HG03565 (cell line): ENCODE data around the gene LIPK.

ENCODE experiments used
- ATAC-seq: cut with Tn5 transposase; IDR thresholded peaks from one replicate; pipeline ENCODE4 v1.9.1; 2021; ENCODE audit warnings: mild to moderate bottlenecking, moderate library complexity; ENCODE audit not compliant: unreplicated experiment

The LIPK gene

DNA sequence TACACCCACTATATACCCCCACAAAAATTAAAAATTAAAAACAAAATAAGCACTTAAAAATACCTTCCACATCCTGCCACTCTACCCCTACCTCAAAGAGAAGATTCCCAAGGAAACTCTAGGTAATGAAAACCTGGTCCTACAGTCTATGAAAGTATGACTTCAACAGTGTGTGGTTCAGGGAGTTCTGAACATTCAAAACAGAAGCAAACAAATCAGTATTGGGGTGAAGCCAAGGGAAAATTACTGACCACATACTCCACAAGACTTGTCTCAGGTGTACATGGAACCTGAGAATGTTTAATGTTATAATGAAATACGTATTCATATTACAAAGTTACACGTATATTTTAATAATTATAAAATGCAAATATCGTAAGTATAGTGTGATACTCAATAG is 76.2 kb downstream of the LIPK start:
- ATAC-seq, result no peak

DNA sequence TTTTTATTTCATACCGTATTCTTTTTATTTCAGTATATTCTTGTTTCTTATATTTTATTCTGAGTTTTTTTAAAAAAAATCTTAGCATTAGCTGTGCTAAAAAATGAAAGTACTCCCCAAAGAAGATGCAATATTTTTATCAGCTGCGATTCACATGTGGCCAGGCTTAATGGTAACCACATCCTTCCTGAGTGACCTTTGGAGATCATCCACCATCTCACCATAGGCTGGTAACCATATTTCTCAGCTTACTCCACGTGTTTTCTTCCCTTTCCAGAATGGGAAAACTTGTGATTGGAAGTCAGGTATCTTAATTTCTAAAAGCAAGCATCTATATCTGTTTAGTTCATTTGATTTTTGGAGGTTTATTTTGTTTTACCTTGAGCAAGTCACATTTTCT is 77.7 kb downstream of the LIPK start:
- ATAC-seq, result no peak

DNA sequence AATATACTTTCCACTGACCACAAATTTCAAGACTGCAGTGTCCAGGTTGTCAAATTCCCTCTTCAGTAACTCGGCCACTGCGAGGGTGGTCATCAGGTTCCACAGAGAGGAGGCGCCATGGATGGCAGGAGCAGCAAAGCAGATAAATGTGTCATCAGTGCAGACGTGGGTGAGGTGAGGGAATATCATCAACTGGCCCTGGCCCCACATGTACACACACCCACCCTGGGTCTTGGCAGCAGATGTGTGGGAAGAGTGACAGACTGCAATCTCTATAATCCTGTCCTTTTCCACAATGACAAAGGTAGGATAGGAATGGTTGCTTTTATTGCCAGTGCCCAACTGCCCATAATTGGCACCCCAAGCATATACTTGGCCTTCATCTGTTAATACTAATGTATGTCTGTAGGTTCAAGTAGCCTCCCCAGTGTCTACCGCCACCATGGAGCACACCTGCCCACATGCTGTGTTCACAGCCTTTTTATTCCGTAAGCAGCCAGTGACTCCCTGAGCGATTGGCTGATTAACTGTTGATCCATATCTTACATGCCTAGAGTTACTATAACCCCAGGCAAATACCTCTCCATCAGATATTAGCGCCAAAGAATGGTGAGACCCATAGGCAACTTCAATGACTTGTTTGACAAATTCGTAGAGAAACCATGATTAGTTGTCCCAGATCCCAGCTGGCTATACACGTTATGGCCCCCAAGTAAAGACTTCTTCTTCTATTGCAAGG is 80.2 kb downstream of the LIPK start:
- ATAC-seq, result no peak

DNA sequence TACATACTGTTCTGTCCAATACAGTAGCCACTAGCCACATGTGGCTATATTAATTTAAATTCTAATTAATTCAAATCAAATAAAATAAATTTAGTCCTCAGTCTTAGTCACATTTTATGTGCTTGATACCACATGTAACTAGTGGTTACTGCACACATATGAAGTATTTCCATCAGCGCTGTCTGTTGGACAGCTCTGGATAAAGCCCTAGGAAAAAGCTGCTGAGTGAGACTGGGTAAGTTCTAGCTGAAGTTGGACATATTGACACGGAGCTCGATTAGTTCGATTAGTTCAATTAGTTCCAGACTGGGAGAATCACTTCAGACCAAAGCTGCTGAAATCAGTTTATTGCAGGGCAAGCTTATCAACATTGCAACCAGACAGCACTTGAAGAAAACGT is 81.4 kb downstream of the LIPK start:
- ATAC-seq, result no peak

DNA sequence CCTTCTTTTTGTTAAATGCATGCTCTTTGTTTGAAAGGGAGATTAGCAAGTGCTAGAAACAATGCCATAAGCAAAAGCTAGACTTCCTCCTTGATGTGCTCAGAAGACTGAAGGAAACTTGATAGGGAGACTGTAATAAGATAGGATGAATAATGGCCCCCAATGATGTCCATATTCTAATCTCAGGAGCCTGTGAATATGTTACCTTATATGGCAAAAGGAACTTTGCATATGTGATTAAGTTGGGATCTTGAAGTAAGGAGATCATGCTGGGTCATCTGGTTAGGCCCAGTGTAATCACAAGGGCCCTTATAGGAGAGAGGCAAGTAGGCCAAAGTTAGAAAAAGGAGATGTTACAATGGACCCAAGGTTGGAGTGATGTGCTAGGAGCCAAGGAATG is 82.9 kb downstream of the LIPK start:
- ATAC-seq, result no peak

DNA sequence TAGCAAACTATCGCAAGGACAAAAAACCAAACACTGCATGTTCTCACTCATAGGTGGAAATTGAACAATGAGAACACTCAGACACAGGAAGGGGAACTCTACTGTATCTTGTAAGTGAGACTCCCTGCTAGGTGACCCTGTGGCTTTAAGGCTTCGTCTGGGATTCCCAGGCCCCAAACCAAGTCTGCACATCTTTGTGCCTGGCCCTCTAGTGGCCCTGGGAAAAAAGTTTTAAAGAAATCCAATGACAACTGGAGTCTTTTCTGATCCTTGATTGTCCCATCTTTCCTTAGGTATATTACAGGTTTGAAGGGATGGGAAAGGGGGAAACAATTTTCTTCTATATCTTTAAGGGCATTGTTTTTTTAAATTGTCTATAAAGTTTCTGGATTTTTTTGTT is 85.9 kb downstream of the LIPK start:
- no peak for ATAC-seq

DNA sequence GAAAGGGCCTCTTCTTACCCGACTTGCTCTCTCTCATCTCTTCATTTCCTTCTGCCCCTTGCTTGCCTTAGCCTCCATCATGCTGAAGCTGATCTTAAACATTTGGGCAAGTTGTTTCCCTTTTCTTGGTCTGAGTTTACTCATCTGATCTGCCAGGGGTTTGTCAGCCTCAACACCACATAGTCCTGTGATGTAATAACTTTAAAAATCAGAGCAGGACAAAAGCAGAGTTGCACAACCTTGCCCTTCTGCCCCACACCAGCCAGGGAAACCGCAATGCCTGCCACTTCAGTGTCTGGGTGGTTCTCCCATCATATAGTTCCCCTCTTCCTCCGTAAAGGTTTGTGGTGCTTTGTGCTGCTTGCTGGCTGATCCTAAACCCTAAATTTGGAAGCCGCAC is 86.6 kb downstream of the LIPK start:
- no peak for ATAC-seq

DNA sequence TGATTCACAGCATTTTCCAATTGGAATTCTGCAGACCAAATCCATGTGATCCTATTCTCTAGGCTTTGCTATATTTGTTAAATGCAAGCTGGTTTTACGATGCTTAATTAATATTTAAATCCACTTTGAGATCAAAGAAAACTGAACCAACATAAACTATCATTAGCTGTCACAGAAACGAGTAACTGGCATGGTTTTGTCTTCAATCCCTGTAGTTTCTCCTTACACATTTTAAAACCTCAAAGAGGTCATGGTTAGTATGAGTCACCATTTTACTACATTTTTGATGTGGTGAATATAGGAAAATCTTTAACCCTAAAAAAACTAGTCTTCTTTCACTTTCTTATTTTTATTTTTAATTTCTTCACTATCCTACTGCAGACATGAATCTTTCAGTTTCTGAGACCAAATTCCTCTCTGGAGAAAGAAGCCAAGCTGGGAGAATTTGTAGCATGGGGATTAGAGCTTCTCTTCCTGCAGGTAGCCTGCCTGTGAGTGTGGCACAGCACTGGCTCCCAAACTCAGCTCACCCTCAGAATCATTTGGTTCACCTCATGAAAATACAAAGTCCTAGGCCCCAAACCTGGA is 87.8 kb downstream of the LIPK start:
- no peak for ATAC-seq

DNA sequence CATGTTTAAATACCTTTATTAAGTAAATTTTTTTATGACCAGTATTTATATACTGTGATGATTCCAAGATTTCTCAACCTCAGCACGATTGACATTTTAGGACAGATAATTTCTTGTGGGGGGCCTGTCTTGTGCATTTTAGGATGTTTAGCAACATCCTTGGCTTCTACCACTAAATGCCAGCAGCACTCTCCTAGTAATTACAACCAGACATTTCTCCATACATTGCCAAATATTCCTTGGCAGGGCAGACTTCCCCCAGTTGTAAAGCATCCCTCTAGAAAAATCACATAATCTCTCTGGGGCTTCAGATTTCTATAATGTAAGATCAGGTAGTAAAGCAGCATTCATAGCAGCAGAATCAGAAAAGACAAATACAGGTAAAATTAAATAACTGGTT is 88.7 kb downstream of the LIPK start:
- ATAC-seq, result no peak

DNA sequence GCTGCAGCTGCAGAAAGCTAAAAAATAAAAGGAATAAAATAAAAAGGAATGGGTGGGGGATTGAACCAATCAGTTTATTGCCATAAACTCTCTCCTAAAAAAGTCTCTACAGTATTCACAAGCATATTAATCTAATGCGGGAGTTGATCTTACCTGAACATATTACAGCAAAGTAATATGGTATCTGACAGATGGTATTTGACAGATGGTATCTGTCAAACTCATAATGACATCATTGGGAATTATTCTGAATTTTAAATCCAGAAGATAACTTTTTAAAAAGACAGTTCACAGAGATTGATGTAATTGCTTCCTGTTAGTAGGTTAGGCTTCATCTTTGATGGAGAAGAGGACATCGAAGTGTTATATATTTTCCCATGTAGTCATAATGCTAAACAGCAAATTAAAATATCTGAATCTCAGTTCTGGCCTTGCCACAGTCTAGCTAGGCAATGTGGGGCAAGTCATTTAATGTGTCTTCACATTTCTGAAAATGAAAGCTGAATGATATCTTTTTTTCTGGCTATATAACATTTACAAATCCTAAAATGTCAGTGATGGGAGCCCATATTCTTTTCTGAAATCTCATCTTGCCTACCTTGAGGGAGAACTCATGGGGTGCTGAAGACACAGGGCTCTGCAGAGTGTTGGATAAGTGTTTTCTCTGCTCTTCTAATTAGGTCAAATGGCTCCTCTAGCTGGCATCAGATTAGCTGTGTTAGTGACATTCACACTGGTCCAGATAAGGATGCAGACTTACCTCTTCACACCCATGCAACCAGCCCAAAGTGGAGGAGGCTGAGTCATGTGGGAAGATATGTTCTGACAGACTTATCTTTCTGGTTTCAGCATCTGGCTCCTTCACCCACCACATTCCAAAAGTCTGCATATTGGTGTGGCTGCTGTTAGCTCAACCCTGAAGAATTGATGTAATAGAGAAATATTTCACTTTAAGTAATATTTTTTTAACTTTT is 94.4 kb downstream of the LIPK start:
- ATAC-seq, result no peak
